RWPE1 (cell line): ENCODE measurements around the gene HOXB8.

Experiments
- CTCF ChIA-PET: fragments of 350-600 bp; sonication (Branson Sonifier 250); formaldehyde crosslinking; extraction: SDS; loops from one replicate; lab custom pipeline; 2021; lab: Yijun Ruan, JAX
- POLR2A ChIA-PET: fragments of 400-600 bp; formaldehyde crosslinking; extraction: SDS; loops from one replicate; lab custom pipeline; 2020; ENCODE audit warnings: antibody characterized with exemption; ENCODE audit not compliant: low non-redundant PET; lab: Yijun Ruan, JAX
- DNase-seq: peaks from one replicate; pipeline ENCODE4 v3.0.0; 2012; ENCODE audit warnings: low spot score
- H3K27ac ChIP-seq: fragments of 450-650 bp; 2 replicates; pipeline ENCODE4 v1.5.1; 2017
- TF ChIP-seq, protein P1 (sequence below): fragments of 450-650 bp; conservative IDR thresholded peaks from 2 replicates; pipeline ENCODE4 v1.5.1; 2017; ENCODE audit warnings: low read depth, mild to moderate bottlenecking

The HOXB8 gene

DNA sequence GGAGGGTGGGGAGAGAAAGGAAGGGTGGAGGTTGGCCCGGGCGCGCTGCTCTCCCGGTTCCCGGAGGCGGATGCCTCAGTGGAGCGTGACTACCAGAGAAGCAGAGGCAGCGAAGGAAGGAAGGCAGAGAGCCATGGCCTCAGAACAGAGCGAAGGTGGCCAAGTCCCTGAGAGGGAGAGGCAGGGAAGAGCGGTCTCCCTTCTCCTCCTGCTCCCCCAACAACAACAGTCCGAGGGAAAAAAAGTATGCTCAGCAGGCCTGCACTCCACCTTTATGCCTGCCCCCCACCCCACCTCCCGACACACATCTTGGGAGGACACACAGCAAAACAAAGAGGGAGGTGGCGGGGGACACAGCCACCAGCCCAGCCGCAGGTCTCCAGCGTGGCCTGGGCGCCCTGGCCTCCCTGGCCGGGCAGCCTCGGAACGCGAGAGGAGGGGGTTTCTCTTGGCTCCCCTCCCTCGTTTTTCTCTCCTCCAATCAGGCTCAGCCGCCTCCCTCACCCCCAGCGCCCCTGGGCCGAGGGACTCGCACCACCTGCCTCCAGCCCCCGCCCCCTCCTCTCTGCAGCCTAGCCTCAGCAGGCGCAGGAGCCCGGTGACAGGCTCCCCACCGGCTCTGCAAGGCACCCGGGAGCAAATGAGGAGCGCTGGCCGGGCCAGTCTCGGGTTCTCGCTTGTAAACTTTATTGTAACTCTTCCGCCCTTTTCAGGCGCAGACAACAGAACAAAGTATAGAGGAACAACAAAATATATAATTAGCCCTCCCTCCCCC, 3.2 kb downstream of the HOXB8 start:
- ChIA-PET CTCF (interaction anchor here (0.6 to 0.7 kb wide), 2 partner anchors 301 to 381 kb away, joined by 3 to 5 read pairs; no protein-coding TSS in a partner anchor), POLR2A (no interaction called here)
- H3K27ac ChIP-seq, result peak overlapping the region; percentile 92
- TF ChIP-seq, protein P1, sequence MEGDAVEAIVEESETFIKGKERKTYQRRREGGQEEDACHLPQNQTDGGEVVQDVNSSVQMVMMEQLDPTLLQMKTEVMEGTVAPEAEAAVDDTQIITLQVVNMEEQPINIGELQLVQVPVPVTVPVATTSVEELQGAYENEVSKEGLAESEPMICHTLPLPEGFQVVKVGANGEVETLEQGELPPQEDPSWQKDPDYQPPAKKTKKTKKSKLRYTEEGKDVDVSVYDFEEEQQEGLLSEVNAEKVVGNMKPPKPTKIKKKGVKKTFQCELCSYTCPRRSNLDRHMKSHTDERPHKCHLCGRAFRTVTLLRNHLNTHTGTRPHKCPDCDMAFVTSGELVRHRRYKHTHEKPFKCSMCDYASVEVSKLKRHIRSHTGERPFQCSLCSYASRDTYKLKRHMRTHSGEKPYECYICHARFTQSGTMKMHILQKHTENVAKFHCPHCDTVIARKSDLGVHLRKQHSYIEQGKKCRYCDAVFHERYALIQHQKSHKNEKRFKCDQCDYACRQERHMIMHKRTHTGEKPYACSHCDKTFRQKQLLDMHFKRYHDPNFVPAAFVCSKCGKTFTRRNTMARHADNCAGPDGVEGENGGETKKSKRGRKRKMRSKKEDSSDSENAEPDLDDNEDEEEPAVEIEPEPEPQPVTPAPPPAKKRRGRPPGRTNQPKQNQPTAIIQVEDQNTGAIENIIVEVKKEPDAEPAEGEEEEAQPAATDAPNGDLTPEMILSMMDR, result no peak
- no peak for DNase-seq

DNA sequence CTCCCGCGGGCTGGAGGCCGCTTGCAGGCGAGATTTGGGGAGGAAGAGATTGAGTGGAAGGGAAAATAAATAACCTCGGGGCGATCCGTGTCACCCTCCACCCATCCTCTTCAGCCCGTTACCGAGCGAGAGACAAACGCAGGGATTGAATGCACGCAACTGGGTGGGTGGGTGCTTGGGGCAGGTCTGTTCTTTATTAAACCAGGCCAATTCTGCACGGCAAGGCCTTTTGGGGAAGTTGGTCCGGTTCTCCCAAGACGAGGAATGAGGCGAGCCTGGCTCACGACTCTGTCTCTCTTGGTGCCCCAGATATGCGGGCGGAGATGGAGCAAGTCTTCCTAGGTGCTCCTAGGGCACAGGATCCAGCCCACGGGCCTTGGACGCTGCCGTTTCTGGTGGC, 3.9 kb downstream of the HOXB8 start:
- H3K27ac ChIP-seq, result peak overlapping the region; percentile 92
- CTCF ChIA-PET, result no interaction called here
- DNase-seq, result no peak
- POLR2A ChIA-PET, result no interaction called here
- TF ChIP-seq, protein P1, result no peak

DNA sequence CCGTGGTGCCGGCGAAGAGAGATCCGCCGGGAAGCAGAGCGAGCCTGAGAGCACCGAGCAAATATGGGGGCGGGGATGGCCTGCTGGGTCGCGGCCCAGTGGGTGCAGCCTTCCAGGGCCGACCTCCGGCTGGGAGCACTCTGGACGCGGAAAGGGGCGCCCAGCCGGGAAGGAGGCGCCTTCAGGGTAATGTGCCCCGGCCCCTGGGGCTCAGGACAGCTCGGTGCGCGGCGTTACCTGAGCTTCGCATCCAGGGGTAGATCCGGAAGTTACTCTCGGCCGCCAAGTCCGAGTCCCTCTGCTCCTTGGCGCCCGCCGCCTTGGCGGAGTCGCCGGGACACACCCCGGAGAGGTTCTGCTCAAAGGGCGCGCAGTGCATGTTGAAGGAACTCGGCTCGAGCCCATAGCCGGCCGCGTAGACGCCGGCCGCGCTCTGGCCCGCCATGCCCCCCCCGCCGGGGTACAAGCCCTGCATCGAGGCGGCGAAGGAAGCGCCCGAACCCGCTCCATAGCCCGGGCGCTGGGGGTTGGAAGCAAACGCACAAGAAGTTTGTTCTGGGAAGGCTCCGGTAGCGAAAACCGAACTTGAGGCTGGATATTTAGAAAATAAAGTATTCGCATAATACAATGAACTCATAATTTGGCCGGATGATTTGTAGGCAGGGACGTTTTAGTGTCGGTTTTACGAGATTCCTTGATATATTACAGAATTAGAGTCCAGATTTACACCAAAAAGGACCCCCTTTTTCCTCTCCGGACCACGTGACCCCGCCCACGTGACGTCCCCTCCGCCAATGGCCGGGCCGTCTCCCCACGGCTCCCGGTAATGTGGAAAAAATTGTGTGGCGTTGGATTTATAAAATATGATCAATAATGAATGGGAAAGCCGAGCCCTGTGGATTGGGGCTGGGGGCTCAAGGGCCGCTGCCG, 4.5 kb downstream of the HOXB8 start, which contains the start of gene HOXB7:
HOXB7 (minus strand) TSS at position 736 of the 930 bp plus-strand sequence; CDS start at position 637, 99 bp downstream.
- peak within 1 kb of the TSS; percentile 92 for H3K27ac ChIP-seq
- TF ChIP-seq, protein P1, result no peak
- POLR2A ChIA-PET, result no interaction called here
- CTCF ChIA-PET, result interaction anchor here (1.2 to 2.6 kb wide), 2 partner anchors 8 to 10 kb away, joined by 3 to 15 read pairs; no protein-coding TSS in a partner anchor
- peak; percentile 83 for DNase-seq

DNA sequence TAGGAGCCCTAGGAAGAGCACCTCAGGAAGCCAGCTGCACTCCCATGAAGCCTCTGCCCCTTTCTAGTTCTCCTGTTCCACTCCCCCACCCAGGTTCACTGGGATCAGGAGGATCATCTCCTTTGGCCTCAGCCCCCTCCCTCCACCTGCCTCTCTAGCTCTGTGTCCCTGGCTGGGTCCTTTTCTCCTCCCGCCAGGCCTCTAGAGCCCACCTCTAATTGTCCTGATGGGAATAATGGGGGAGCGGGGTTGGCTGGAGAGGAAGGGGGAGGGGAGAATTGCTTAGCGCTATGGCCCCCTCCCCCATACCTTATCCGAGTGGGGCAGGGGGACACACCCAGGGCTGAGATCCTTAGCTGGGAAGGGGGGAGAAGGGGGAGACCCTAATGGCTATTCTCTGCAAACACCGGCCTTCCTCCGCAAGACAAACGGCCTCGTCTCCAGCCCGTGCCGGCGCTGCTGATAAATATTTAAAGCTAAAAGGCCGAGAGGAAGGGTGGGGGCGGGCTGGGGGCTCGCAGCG, 5.3 kb downstream of the HOXB8 start:
- no peak for DNase-seq
- POLR2A ChIA-PET, result no interaction called here

DNA sequence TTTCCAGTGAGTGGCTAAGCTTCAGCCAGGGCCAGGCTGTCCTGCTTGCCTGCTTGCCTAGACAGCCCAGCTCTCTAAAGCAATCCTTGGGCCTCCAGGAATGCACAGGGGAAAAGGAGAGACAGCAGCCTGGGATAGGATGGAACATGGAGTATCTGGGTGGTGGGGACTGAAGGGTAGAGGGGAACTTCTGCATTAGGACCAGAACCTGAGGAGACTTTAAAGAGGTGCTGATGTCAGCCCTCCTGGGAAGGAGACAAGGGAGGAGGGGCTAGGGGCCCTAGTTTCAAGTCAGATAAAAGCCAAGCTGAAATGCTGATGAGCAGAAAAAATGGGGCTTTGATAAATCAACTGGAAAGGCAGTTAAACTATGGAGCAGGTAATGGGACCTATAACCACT, 6.1 kb downstream of the HOXB8 start:
- CTCF ChIA-PET, result interaction anchor here (0.6 to 2.6 kb wide), 3 partner anchors 8 to 275 kb away, joined by 3 to 15 read pairs (median 3); no protein-coding TSS in a partner anchor
- POLR2A ChIA-PET, result no interaction called here
- no peak for DNase-seq
- peak overlapping the region; percentile 92 for H3K27ac ChIP-seq
- TF ChIP-seq, protein P1, result no peak

More for the DNA sequence above, 5.3 kb downstream of the HOXB8 start:
- peak overlapping the region; percentile 92 for H3K27ac ChIP-seq
- TF ChIP-seq, protein P1, result no peak
- CTCF ChIA-PET, result interaction anchor here (0.6 to 2.6 kb wide), 3 partner anchors 9 to 275 kb away, joined by 3 to 15 read pairs (median 3); no protein-coding TSS in a partner anchor
